Small intestine (tissue), 7 donors: ENCODE data around the gene ARHGEF10L. TPM values are rescaled to one million over a fixed set of nuclear protein-coding genes. Genes with fewer than 3 reads are reported as not detected.
"Not testable (repeated sequence)": the region's sequence is repeated elsewhere in the genome, so short reads cannot be mapped to it uniquely, and the experiment has no call there.

Experiments
- DNase-seq, 2 donors: peaks; one replicate each; pipeline versions ENCODE4 v3.0.0 to v3.0.0-alpha.2; 2013
- FAIRE-seq: peaks from 2 replicates; lab custom pipeline; 2012; peaks lifted over from hg19 to GRCh38; lab: Jason Lieb, UNC
- H3K27ac ChIP-seq, 3 donors: one replicate each; pipeline ENCODE4 v1.5.1; 2013; ENCODE audit warnings: low read length in 2 of 3, mild to moderate bottlenecking in 2 of 3, control low read depth in 1 of 3, inconsistent platforms in 1 of 3, low read depth in 1 of 3, moderate library complexity in 1 of 3
- H3K27me3 ChIP-seq, 3 donors: one replicate each; pipeline ENCODE4 v1.6.1; 2013; ENCODE audit warnings: low read length in 3 of 3, inconsistent platforms in 1 of 3; ENCODE audit not compliant: control insufficient read depth in 3 of 3, insufficient read depth in 3 of 3
- H3K36me3 ChIP-seq, 3 donors: one replicate each; pipeline ENCODE4 v1.6.1; 2013; ENCODE audit warnings: low read length in 3 of 3, inconsistent platforms in 1 of 3, low read depth in 1 of 3, mild to moderate bottlenecking in 1 of 3, moderate library complexity in 1 of 3; ENCODE audit not compliant: control insufficient read depth in 3 of 3, insufficient read depth in 2 of 3
- H3K4me1 ChIP-seq, 3 donors: one replicate each; pipeline ENCODE4 v1.6.1; 2013; ENCODE audit warnings: low read length in 2 of 3, inconsistent platforms in 1 of 3, low read depth in 1 of 3, mild to moderate bottlenecking in 1 of 3, moderate library complexity in 1 of 3; ENCODE audit not compliant: control insufficient read depth in 3 of 3, insufficient read depth in 2 of 3
- H3K4me3 ChIP-seq, 3 donors: one replicate each; pipeline ENCODE4 v1.5.1; 2013; ENCODE audit warnings: low read length in 3 of 3, control low read depth in 1 of 3, inconsistent platforms in 1 of 3, low read depth in 1 of 3, mild to moderate bottlenecking in 1 of 3, moderate library complexity in 1 of 3
- H3K9me3 ChIP-seq, 2 donors: one replicate each; pipeline ENCODE4 v1.6.1; 2013; ENCODE audit warnings: low read depth in 1 of 2, low read length in 1 of 2; ENCODE audit not compliant: control insufficient read depth in 2 of 2, insufficient read depth in 1 of 2
- WGBS, 3 donors: extraction: QIAGEN DNeasy Blood & Tissue Kit; methylation state at CpG; one replicate each; pipeline ENCODE4 v1.1.7; 2013; 5-methylcytosine and 5-hydroxymethylcytosine counted together
- polyA plus RNA-seq, 4 donors: library from polyadenylated mRNA; stranded (reverse) in 3 of 4; unstranded in 1 of 4; fragments of 200-250 nt in 3 of 4; fragments of 120-200 nt in 1 of 4; gene quantifications; one replicate each; pipeline versions ENCODE4 v1.2.1 to v1.2.3, GENCODE V29; 2013
- donor health status: healthy with polysubstance abuse.
- donor health status: control.
- donor health status: control.
- donor health status: Bipolar disorder and iron deficiency.
- donor health status: healthy.

The ARHGEF10L gene
- polyA plus RNA-seq, 4 donors: 5.6 to 120 (median 35.0) TPM

- DNase-seq (no peak), FAIRE-seq (no peak)
- peaks cover 0 to 100% (median 12%) of the 10 kb centered on the region in 3 donors for H3K36me3 ChIP-seq
- 86 to 88% (median 86%) methylated on average over 16 of the region's 16 CpGs for WGBS, 3 donors
- no peaks in the 10 kb centered on the region for H3K4me1 ChIP-seq
- no peaks in the 10 kb centered on the region for H3K9me3 ChIP-seq
- no peaks in the 10 kb centered on the region for H3K27me3 ChIP-seq
- H3K4me3 ChIP-seq: no peak overlapping the region
- no peak overlapping the region for H3K27ac ChIP-seq
These were observed 87.9 kb downstream of the ARHGEF10L start for GRCh38 chr1:17627239-17628052.

GRCh38 chr1:17629046-17629445 is 89.5 kb downstream of the ARHGEF10L start:
- H3K9me3 ChIP-seq, H3K4me1 ChIP-seq, DNase-seq, H3K4me3 ChIP-seq, H3K27me3 ChIP-seq, H3K27ac ChIP-seq, FAIRE-seq: not testable (repeated sequence)
- H3K36me3 ChIP-seq: peaks cover 0 to 99% (median 19%) of the 10 kb centered on the region in 3 donors
- 66 to 84% (median 72%) methylated on average over 5 of the region's 5 CpGs for WGBS, 3 donors

- Histone ChIP-seq H3K36me3 (peaks cover 0 to 99% (median 19%) of the 10 kb centered on the region in 3 donors), H3K4me3 (no peak overlapping the region), H3K9me3 (no peaks in the 10 kb centered on the region), H3K4me1 (no peaks in the 10 kb centered on the region), H3K27ac (no peak overlapping the region), H3K27me3 (no peaks in the 10 kb centered on the region)
- DNase-seq (no peak), FAIRE-seq (no peak)
- WGBS, 3 donors: 75 to 83% (median 77%) methylated on average over 11 of the region's 11 CpGs
These were observed 90.0 kb downstream of the ARHGEF10L start for GRCh38 chr1:17629460-17629859.

GRCh38 chr1:17630048-17630830 is 90.7 kb downstream of the ARHGEF10L start:
- H3K9me3 ChIP-seq: no peaks in the 10 kb centered on the region
- peaks cover 0 to 99% (median 19%) of the 10 kb centered on the region in 3 donors for H3K36me3 ChIP-seq
- no peak for DNase-seq
- FAIRE-seq: no peak
- 72 to 81% (median 72%) methylated on average over 16 of the region's 16 CpGs for WGBS, 3 donors
- no peaks in the 10 kb centered on the region for H3K4me1 ChIP-seq
- no peaks in the 10 kb centered on the region for H3K27me3 ChIP-seq
- H3K27ac ChIP-seq: no peak overlapping the region
- no peak overlapping the region for H3K4me3 ChIP-seq

GRCh38 chr1:17630986-17631385 is 91.5 kb downstream of the ARHGEF10L start:
- H3K27me3 ChIP-seq: no peaks in the 10 kb centered on the region
- H3K4me3 ChIP-seq: no peak overlapping the region
- no peak overlapping the region for H3K27ac ChIP-seq
- 69 to 78% (median 77%) methylated on average over 6 of the region's 6 CpGs for WGBS, 3 donors
- FAIRE-seq (no peak), DNase-seq (no peak)
- no peaks in the 10 kb centered on the region for H3K9me3 ChIP-seq
- H3K4me1 ChIP-seq: no peaks in the 10 kb centered on the region
- H3K36me3 ChIP-seq: peaks cover 0 to 99% (median 19%) of the 10 kb centered on the region in 3 donors

GRCh38 chr1:17631410-17631809 is 91.9 kb downstream of the ARHGEF10L start:
- Histone ChIP-seq H3K4me1 (no peaks in the 10 kb centered on the region), H3K27ac (no peak overlapping the region), H3K27me3 (no peaks in the 10 kb centered on the region), H3K4me3 (no peak overlapping the region), H3K36me3 (peaks cover 0 to 98% (median 19%) of the 10 kb centered on the region in 3 donors), H3K9me3 (no peaks in the 10 kb centered on the region)
- 89 to 92% (median 91%) methylated on average over 8 of the region's 8 CpGs for WGBS, 3 donors
- FAIRE-seq (no peak), DNase-seq (no peak)

GRCh38 chr1:17632106-17632505 is 92.6 kb downstream of the ARHGEF10L start:
- Histone ChIP-seq H3K27me3 (no peaks in the 10 kb centered on the region), H3K9me3 (no peaks in the 10 kb centered on the region), H3K4me3 (no peak overlapping the region), H3K4me1 (no peaks in the 10 kb centered on the region), H3K27ac (no peak overlapping the region), H3K36me3 (peaks cover 0 to 98% (median 19%) of the 10 kb centered on the region in 3 donors)
- no peak for FAIRE-seq
- DNase-seq: no peak
- 82 to 87% (median 84%) methylated on average over 19 of the region's 19 CpGs for WGBS, 3 donors

GRCh38 chr1:17632541-17633184 is 93.2 kb downstream of the ARHGEF10L start:
- no peaks in the 10 kb centered on the region for H3K9me3 ChIP-seq
- DNase-seq (no peak), FAIRE-seq (no peak)
- no peaks in the 10 kb centered on the region for H3K27me3 ChIP-seq
- WGBS, 3 donors: 81 to 84% (median 83%) methylated on average over 12 of the region's 12 CpGs
- H3K4me3 ChIP-seq: no peak overlapping the region
- no peaks in the 10 kb centered on the region for H3K4me1 ChIP-seq
- no peak overlapping the region for H3K27ac ChIP-seq
- peaks cover 0 to 97% (median 21%) of the 10 kb centered on the region in 3 donors for H3K36me3 ChIP-seq
